HepG2 (cell line): ENCODE data around the gene FSIP1. TPM values are rescaled to one million over a fixed set of nuclear protein-coding genes. Genes with fewer than 3 reads are reported as not detected.

Experiments
- ARID4A ChIP-seq: sonication (generic); formaldehyde crosslinking; IDR thresholded peaks from 2 replicates; pipeline ENCODE4 v1.5.0; 2020; ENCODE audit warnings: mild to moderate bottlenecking, missing genetic modification reagents, borderline replicate concordance
- ARNT2 ChIP-seq: sonication (generic); formaldehyde crosslinking; IDR thresholded peaks from 2 replicates; pipeline ENCODE4 v1.8.0; 2022; ENCODE audit warnings: mild to moderate bottlenecking, low read depth, missing genetic modification reagents, moderate library complexity
- HNRNPL ChIP-seq: fragments of 200-400 bp; formaldehyde crosslinking; IDR thresholded peaks from 2 replicates; pipeline ENCODE4 v1.6.1; 2017; ENCODE audit warnings: mild to moderate bottlenecking, low read depth, low read length
- NCOA2 ChIP-seq: sonication (generic); formaldehyde crosslinking; IDR thresholded peaks from 2 replicates; pipeline ENCODE4 v1.8.0; 2022; ENCODE audit warnings: inconsistent platforms
- NR2C2 ChIP-seq: sonication (generic); formaldehyde crosslinking; IDR thresholded peaks from 2 replicates; pipeline ENCODE4 v1.4.0; 2020; ENCODE audit warnings: missing genetic modification reagents, mild to moderate bottlenecking, moderate library complexity, borderline replicate concordance
- PAWR ChIP-seq: sonication (generic); formaldehyde crosslinking; IDR thresholded peaks from 2 replicates; pipeline ENCODE4 v1.4.0; 2020; ENCODE audit warnings: missing genetic modification reagents, mild to moderate bottlenecking, borderline replicate concordance
- THRA ChIP-seq: sonication (generic); formaldehyde crosslinking; IDR thresholded peaks from 2 replicates; pipeline ENCODE4 v1.4.0; 2020; ENCODE audit warnings: missing genetic modification reagents, borderline replicate concordance
- WIZ ChIP-seq: sonication (generic); formaldehyde crosslinking; IDR thresholded peaks from 2 replicates; pipeline ENCODE4 v1.5.1; 2020; ENCODE audit warnings: mild to moderate bottlenecking, missing genetic modification reagents
- ZEB1 ChIP-seq: IDR thresholded peaks from 2 replicates; pipeline ENCODE4 v1.6.1; 2012; ENCODE audit warnings: mild to moderate bottlenecking, low read depth, inconsistent platforms; ENCODE audit not compliant: insufficient replicate concordance
- ZKSCAN8 ChIP-seq: IDR thresholded peaks from 2 replicates; pipeline ENCODE4 v1.6.1; 2016; ENCODE audit warnings: borderline replicate concordance, missing genetic modification reagents, missing compliant biosample characterization
- ZNF136 ChIP-seq: sonication (generic); formaldehyde crosslinking; IDR thresholded peaks from 2 replicates; pipeline ENCODE4 v1.8.1; 2022; ENCODE audit warnings: low read depth, mild to moderate bottlenecking, moderate library complexity, missing genetic modification reagents
- ZNF18 ChIP-seq: sonication (generic); formaldehyde crosslinking; IDR thresholded peaks from 2 replicates; pipeline ENCODE4 v1.8.0; 2022; ENCODE audit warnings: mild to moderate bottlenecking, missing genetic modification reagents; ENCODE audit not compliant: insufficient replicate concordance
- ZNF280B ChIP-seq: sonication (generic); formaldehyde crosslinking; IDR thresholded peaks from 2 replicates; pipeline ENCODE4 v1.5.0; 2020; ENCODE audit warnings: missing genetic modification reagents, mild to moderate bottlenecking, borderline replicate concordance
- ZNF576 ChIP-seq: sonication (generic); formaldehyde crosslinking; IDR thresholded peaks from 2 replicates; pipeline ENCODE4 v1.4.0; 2020; ENCODE audit warnings: mild to moderate bottlenecking, missing genetic modification reagents
- ZXDC ChIP-seq: sonication (generic); formaldehyde crosslinking; IDR thresholded peaks from 2 replicates; pipeline ENCODE4 v1.5.0; 2020; ENCODE audit warnings: mild to moderate bottlenecking, missing genetic modification reagents
- polyA plus RNA-seq, 8 experiments: library from polyadenylated mRNA; depleted of rRNA in 3 of 8; stranded (reverse) in 7 of 8; unstranded in 1 of 8; fragments of >200 nt; fragmentation: Illumina TruSeq in 4 of 8; extraction: Trizol in 4 of 8; gene quantifications; 2 replicates each; pipeline versions ENCODE4 v1.2.1 to v1.2.3, GENCODE V29; 2011 to 2016; ENCODE audit warnings: low read depth in 4 of 8, missing spikeins in 1 of 8, mixed read lengths in 1 of 8; ENCODE audit not compliant: insufficient read depth in 1 of 8
- total RNA-seq, 5 experiments: library from RNA; depleted of rRNA; stranded (reverse); fragments of >200 nt; fragmentation: Illumina TruSeq; extraction: Trizol; gene quantifications; 2 replicates each; pipeline ENCODE4 v1.2.3, GENCODE V29; 2016; ENCODE audit warnings: low read depth in 1 of 5

FSIP1 gene
- total and polyA plus RNA-seq, 2 of the 13 experiments (the other 11 are each of a cell fraction or from before 2014, with no cell fraction given) = 0.18 TPM; not detected in 1

- TF ChIP-seq THRA (CRISPR knock-in tag) (no peak), NCOA2 (CRISPR knock-in tag) (0 out of 2 replicates have a peak, but pooled peaks have one; percentile 25), ARNT2 (peak; percentile 77; the same call in 1 of the 2 replicates), ZXDC (CRISPR knock-in tag) (no peak), NR2C2 (CRISPR knock-in tag) (0 out of 2 replicates have a peak, but pooled peaks have one; percentile 11), ZNF136 (CRISPR knock-in tag) (no peak), ZNF576 (no peak), ZKSCAN8 (CRISPR knock-in tag) (no peak), ZNF280B (CRISPR knock-in tag) (no peak), PAWR (CRISPR knock-in tag) (0 out of 2 replicates have a peak, but pooled peaks have one; percentile 40), ZNF18 (CRISPR knock-in tag) (no peak), ZEB1 (peak; percentile 85), HNRNPL (no peak), WIZ (CRISPR knock-in tag) (no peak), ARID4A (CRISPR knock-in tag) (peak; percentile 53)
Measured at GRCh38 chr15:39580485-39581241, 202.0 kb downstream of the FSIP1 start, which contains the start of gene THBS1 (continued).
